SK-N-MC (cell line): ENCODE data around the gene MAGI1.

Experiments used
- EZH2 ChIP-seq: fragments of 200-600 bp; sonication (generic); IDR thresholded peaks from one replicate; pipeline ENCODE4 v1.6.1; 2017; ENCODE audit warnings: antibody characterized with exemption
- POLR2AphosphoS5 ChIP-seq: IDR thresholded peaks from 2 replicates; pipeline ENCODE4 v1.6.1; 2012; ENCODE audit warnings: mild to moderate bottlenecking, low read depth, low read length, borderline replicate concordance

DNA sequence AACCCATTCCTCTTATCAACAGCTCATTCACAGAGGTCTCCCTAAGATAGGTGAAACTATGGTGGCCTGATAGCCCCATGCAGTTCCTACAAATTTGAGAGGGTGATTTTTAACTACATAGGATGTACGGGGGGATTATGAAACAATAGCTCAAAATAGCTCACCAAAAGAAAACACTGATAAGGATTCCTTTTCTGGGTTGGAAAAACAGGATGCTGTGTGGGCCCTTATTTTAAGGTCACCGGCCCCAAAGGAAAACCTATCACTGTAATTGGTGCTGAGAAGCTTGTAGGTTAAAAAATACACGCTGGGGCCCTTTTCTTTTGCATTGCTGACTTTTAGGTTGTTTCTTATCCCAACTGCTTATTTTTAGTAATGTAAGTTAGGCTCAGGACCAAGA is 627.4 kb downstream of the MAGI1 start:
- TF ChIP-seq POLR2AphosphoS5 (no peak), EZH2 (no peak)
